IPS-18c (cell line): ENCODE results near the gene PCCA.
"Not testable (repeated sequence)": the region's sequence is repeated elsewhere in the genome, so short reads cannot be mapped to it uniquely, and the experiment has no call there.

Experiments used
- H3K4me3 ChIP-seq: 2 replicates; pipeline ENCODE4 v1.7.0; 2013; ENCODE audit warnings: low read depth, mild to moderate bottlenecking, low read length, moderate library complexity; ENCODE audit not compliant: insufficient read depth
- H3K9me3 ChIP-seq: one replicate; pipeline ENCODE4 v1.6.1; 2013; ENCODE audit warnings: mild to moderate bottlenecking, low read length, moderate library complexity; ENCODE audit not compliant: control insufficient read depth, insufficient read depth

PCCA gene

GRCh38 chr13:100088644-100089464 lies at the start of gene PCCA:
TSS of gene PCCA (plus strand) at chr13:100089093. CDS start at chr13:100089121, 28 bp downstream.
- Histone ChIP-seq H3K9me3 (no peaks in the 10 kb centered on the region), H3K4me3 (peak within 1 kb of the TSS; percentile 93)

DNA sequence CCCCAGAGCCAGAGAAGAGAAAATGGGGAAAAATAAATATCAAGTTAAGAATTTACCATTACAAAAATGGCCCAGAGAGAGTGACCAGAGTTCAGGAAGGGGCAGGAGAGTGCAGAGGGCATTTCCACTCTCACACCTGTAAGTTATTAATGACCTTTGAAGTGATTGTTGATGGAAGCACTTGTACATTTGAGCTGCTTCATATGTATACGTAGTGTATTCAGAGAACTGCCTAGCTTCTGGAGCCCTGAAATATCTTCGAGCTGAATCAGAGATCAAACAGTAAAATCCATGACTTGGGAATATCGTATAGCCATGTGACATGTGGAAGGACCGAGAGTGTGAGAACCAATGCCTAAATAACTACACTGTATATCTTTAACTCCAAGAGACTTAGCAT lies 49.2 kb upstream of the PCCA start:
- H3K4me3 ChIP-seq, result no peak overlapping the region

DNA sequence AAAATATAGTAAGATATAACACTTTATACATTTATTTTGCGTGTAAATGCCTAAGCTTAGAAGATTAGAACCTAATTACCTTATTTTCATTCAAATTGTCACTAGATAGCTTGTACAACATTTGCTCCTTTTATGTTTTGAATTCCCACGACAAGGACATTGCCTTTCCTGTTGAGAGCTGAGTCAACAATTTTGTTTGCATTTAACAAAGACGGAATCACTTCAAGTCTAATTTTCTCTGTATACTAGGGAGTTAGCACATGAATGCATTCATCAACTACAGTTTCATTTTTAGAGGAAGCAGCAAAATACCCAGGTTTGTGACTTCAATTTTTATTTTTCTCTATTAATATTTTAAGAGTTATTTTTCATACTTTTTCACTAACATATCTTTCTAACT lies 48.7 kb upstream of the PCCA start:
- no peaks in the 10 kb centered on the region for H3K9me3 ChIP-seq
- H3K4me3 ChIP-seq, result no peak overlapping the region

More for the DNA sequence above, 49.2 kb upstream of the PCCA start:
- H3K9me3 ChIP-seq, result no peaks in the 10 kb centered on the region

GRCh38 chr13:100044936-100045335 lies 44.0 kb upstream of the PCCA start:
- Histone ChIP-seq H3K4me3 (no peak overlapping the region), H3K9me3 (no peaks in the 10 kb centered on the region)

- Histone ChIP-seq H3K9me3 (no peaks in the 10 kb centered on the region), H3K4me3 (no peak overlapping the region; the same call in 1 of the 2 replicates)
Observed at GRCh38 chr13:100045355-100045754, 43.5 kb upstream of the PCCA start.

DNA sequence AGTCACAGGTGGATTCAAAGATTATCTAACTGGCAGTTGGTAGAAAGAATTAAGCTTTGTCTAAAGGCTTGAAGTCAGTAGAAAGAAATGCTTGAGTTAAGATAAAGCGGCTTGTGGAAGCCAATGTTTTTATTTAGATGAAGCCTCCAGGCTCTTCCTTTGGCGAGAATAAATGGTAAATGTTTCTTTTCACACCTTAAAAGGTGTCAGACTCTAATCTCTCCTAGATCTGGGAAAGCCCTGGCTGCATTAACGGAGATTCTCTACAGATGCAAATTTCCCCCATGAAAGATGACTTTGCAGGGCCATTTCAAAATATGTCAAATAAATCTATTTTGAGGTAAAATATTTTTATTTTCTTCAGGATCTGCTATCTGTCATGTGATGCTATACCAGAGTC lies 37.8 kb upstream of the PCCA start:
- H3K9me3 ChIP-seq, result no peaks in the 10 kb centered on the region
- H3K4me3 ChIP-seq, result no peak overlapping the region

- Histone ChIP-seq H3K9me3 (no peaks in the 10 kb centered on the region), H3K4me3 (no peak overlapping the region)
Observed at GRCh38 chr13:100059827-100060226, 29.1 kb upstream of the PCCA start.

- Histone ChIP-seq H3K4me3 (no peak overlapping the region), H3K9me3 (no peaks in the 10 kb centered on the region)
Observed at GRCh38 chr13:100063333-100063732, 25.6 kb upstream of the PCCA start.

- no peak overlapping the region for H3K4me3 ChIP-seq
Observed at GRCh38 chr13:100063906-100064305, 25.0 kb upstream of the PCCA start.

GRCh38 chr13:100068133-100068931 lies 20.6 kb upstream of the PCCA start:
- no peaks in the 10 kb centered on the region for H3K9me3 ChIP-seq
- no peak overlapping the region for H3K4me3 ChIP-seq

More at GRCh38 chr13:100063906-100064305, 25.0 kb upstream of the PCCA start:
- no peaks in the 10 kb centered on the region for H3K9me3 ChIP-seq

- H3K4me3 ChIP-seq, result no peak overlapping the region
- no peaks in the 10 kb centered on the region for H3K9me3 ChIP-seq
Observed at GRCh38 chr13:100069278-100069677, 19.6 kb upstream of the PCCA start.

DNA sequence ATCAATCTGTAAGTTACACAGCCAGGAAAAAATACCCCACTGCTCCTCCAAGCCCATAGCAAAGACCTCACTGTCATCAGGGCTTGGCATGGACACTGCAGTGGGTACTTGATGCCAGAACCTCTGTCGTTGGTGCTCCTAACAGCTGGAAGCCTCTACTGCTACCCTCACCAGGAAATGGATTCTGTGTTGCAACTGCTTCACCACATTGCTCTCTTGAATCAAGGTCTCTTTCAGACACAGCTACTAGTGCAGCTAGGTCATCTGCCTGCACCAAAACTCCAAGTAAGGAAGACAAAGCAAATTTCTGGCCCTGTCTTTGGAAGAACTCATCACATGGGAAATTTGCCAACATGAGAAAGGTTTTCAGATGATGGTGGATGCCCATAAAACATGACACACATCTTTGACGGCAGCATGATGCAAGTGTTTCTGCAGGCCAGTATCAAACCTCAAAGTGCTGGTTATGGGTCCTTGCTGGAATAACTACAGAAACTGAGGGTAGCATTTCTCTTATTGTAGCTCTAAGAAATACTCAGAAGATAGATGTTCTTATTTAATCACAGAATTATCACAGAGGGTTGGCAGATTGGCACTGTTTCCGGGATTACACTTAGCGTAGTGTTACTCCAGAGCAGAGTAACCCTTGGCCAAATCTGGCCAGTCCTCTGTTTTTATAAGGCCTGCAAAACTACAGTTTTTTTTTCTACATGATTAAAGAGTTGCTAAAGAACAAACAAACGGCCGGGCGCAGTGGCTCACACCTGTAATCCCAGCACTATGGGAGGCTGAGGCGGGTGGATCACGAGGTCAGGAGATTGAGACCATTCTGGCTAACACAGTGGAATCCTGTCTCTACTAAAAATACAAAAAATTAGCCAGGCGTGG lies 12.9 kb upstream of the PCCA start:
- H3K9me3 ChIP-seq, result no peaks in the 10 kb centered on the region
- H3K4me3 ChIP-seq, result no peak overlapping the region

DNA sequence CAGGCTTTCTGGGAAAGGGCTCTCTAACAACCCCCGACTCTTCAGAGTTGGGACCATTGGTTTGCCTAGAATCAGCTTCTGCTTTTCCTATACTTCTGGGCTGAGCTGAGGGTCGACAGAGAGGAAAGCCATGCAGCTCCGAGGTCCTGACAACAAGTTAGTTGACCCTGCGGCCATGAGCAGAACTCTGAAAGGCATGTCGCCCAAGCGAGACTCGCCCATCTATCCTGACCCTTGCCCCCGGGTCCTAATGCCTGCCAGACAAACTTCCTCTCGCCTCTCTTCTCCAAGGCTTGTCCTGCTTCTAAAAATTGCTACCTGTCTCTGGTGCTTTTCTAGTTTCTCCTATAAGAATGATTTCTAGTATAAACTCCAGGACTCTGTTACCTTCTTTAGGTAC lies 9.9 kb upstream of the PCCA start:
- not testable (repeated sequence) for H3K9me3 ChIP-seq, H3K4me3 ChIP-seq

GRCh38 chr13:100083401-100083800 lies 5.5 kb upstream of the PCCA start:
- not testable (repeated sequence) for H3K9me3 ChIP-seq, H3K4me3 ChIP-seq

- Histone ChIP-seq H3K9me3 (no peaks in the 10 kb centered on the region), H3K4me3 (peak overlapping the region; percentile 93)
Observed at GRCh38 chr13:100088273-100088643, 635 bp upstream of the PCCA start.

DNA sequence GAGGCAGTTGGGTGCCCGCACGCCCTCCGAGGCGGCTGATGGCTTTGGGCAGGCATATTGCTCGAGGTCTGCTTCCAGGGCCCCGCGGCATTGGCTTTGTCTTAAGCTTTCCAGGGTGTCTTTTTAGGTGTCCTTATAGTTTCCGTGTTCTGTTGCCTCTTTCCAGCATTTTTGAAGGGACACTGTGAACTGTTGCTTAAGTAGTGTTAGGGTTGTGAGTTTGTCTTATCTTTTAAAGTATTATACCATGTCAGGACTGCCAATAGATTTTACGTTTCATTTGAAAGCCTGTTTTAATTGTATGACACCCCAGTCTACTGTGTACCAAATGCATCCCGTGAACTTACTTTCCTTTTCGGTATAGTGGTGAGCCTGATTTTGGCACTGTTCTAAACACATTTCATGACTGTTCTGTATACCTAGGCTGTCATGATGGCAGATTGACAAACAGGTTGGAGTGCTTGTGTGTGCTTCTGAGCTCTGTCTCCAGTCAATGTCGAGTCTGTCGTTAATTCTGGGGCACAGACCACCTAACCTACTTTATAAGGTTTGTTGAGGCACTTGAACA lies 656 bp downstream of the PCCA start:
- H3K4me3 ChIP-seq, result peak overlapping the region; percentile 93
- H3K9me3 ChIP-seq, result no peaks in the 10 kb centered on the region

GRCh38 chr13:100090861-100091260 lies 2.0 kb downstream of the PCCA start:
- no peaks in the 10 kb centered on the region for H3K9me3 ChIP-seq
- no peak overlapping the region; the same call in 1 of the 2 replicates for H3K4me3 ChIP-seq
